Kidney (tissue), 14 donors: ENCODE results near the gene OAF. TPM values are rescaled to one million over a fixed set of nuclear protein-coding genes. Genes with fewer than 3 reads are reported as not detected.

Experiments
- DNase-seq, 5 donors: peaks; one replicate each; pipeline ENCODE4 v3.0.0-alpha.2; 2013 to 2020
- FAIRE-seq: peaks from 2 replicates; lab custom pipeline; 2012; peaks lifted over from hg19 to GRCh38; lab: Jason Lieb, UNC
- H3K27ac ChIP-seq, 2 donors: one replicate each; pipeline ENCODE4 v1.7.0; 2013; ENCODE audit warnings: low read depth in 2 of 2, low read length in 2 of 2, inconsistent platforms in 1 of 2
- H3K27me3 ChIP-seq: one replicate; pipeline ENCODE4 v1.7.1; 2013; ENCODE audit warnings: low read length, inconsistent platforms; ENCODE audit not compliant: control insufficient read depth, insufficient read depth
- H3K36me3 ChIP-seq, 3 donors: one replicate each; pipeline versions ENCODE4 v1.7.0 to v1.7.1; 2013; ENCODE audit warnings: low read length in 3 of 3, control low read depth in 1 of 3, inconsistent platforms in 1 of 3; ENCODE audit not compliant: insufficient read depth in 3 of 3, control insufficient read depth in 2 of 3
- H3K4me1 ChIP-seq, 3 donors: one replicate each; pipeline versions ENCODE4 v1.7.0 to v1.7.1; 2013; ENCODE audit warnings: low read length in 3 of 3, inconsistent platforms in 1 of 3, low read depth in 1 of 3; ENCODE audit not compliant: control insufficient read depth in 2 of 3, insufficient read depth in 2 of 3
- H3K4me3 ChIP-seq, 3 donors: one replicate each; pipeline versions ENCODE4 v1.7.0 to v1.8.1; 2013; ENCODE audit warnings: low read length in 3 of 3, control low read depth in 1 of 3, inconsistent platforms in 1 of 3
- H3K9ac ChIP-seq, 3 donors: one replicate each; pipeline versions ENCODE4 v1.7.0 to v1.7.1; 2013; ENCODE audit warnings: low read length in 3 of 3, control low read depth in 1 of 3, inconsistent platforms in 1 of 3
- H3K9me3 ChIP-seq, 3 donors: one replicate each; pipeline versions ENCODE4 v1.7.0 to v1.7.1; 2013; ENCODE audit warnings: low read length in 3 of 3, control low read depth in 1 of 3, inconsistent platforms in 1 of 3; ENCODE audit not compliant: control insufficient read depth in 2 of 3, insufficient read depth in 1 of 3
- CTCF ChIP-seq: IDR thresholded peaks from 3 replicates; pipeline ENCODE4 v1.5.1; 2012; ENCODE audit warnings: mild to moderate bottlenecking, moderate library complexity, borderline replicate concordance; ENCODE audit not compliant: insufficient read depth; ENCODE audit errors: extremely low read depth
- intact Hi-C: fragments of 100-400 bp; cut with DNase I; formaldehyde crosslinking; loops from one replicate; pipeline ENCODE4 v1.11.1; 2022
- polyA plus RNA-seq: library from polyadenylated mRNA; stranded (reverse); fragments of 350-450 nt; fragmentation: Illumina TruSeq; extraction: RNeasy Lipid Tissue Mini Kit (QIAGEN cat#74804); gene quantifications from one replicate; pipeline ENCODE4 v1.2.3, GENCODE V29; 2014; ENCODE audit warnings: low read depth, low replicate concordance; ENCODE audit not compliant: insufficient read depth
- total RNA-seq: library from RNA; stranded (reverse); fragmentation: NEBNext Ultra II Directional; extraction: Animal tissue kit (Norgen Biotek cat#: 25700); gene quantifications from one replicate; pipeline ENCODE4 v1.2.1, GENCODE V29; 2021
- donor health status: control.
- donor health status: control.
- donor health status: control.
- donor health status: control.
- donor health status: control.
- donor health status: DM: yes; HTN: yes; CAD: no.
- donor health status: Normal renal cell carcinoma (clear cell type).

The OAF gene
- total and polyA plus RNA-seq, 2 donors from 2014 or later = 48.2 to 78.1 TPM

- no peak for FAIRE-seq
- peaks cover 0 to 4% (median 0%) of the 10 kb centered on the region in 3 donors for H3K36me3 ChIP-seq
- H3K9ac ChIP-seq = no peak overlapping the region
- no peaks in the 10 kb centered on the region for H3K27me3 ChIP-seq
- peaks cover 0 to 31% (median 29%) of the 10 kb centered on the region in 3 donors for H3K4me1 ChIP-seq
- DNase-seq = no peak
- intact Hi-C loops = no loop called here
- H3K9me3 ChIP-seq = no peaks in the 10 kb centered on the region
- H3K4me3 ChIP-seq = no peak overlapping the region
- H3K27ac ChIP-seq = no peak overlapping the region
- no peak for TF ChIP-seq CTCF
Observed at GRCh38 chr11:120219938-120220746, 9.3 kb downstream of the OAF start.

- peaks cover 0 to 33% (median 25%) of the 10 kb centered on the region in 3 donors for H3K4me1 ChIP-seq
- H3K36me3 ChIP-seq = peaks cover 0 to 4% (median 0%) of the 10 kb centered on the region in 3 donors
- intact Hi-C loops = no loop called here
- no peaks in the 10 kb centered on the region for H3K27me3 ChIP-seq
- H3K27ac ChIP-seq = no peak overlapping the region
- no peak for FAIRE-seq
- TF ChIP-seq CTCF = no peak
- H3K4me3 ChIP-seq = no peak overlapping the region
- no peak overlapping the region for H3K9ac ChIP-seq
- H3K9me3 ChIP-seq = no peaks in the 10 kb centered on the region
- no peak for DNase-seq
Observed at GRCh38 chr11:120220747-120221037, 9.9 kb downstream of the OAF start.

GRCh38 chr11:120221115-120221752 lies 10.4 kb downstream of the OAF start:
- TF ChIP-seq CTCF = no peak
- Histone ChIP-seq H3K4me1 (peaks cover 0 to 34% (median 25%) of the 10 kb centered on the region in 3 donors), H3K9me3 (no peaks in the 10 kb centered on the region), H3K4me3 (no peak overlapping the region), H3K27me3 (no peaks in the 10 kb centered on the region), H3K9ac (no peak overlapping the region), H3K27ac (peak overlapping the region in 1 of 2 donors; percentile 23), H3K36me3 (peaks cover 0 to 4% (median 0%) of the 10 kb centered on the region in 3 donors)
- DNase-seq (no peak), FAIRE-seq (no peak)
- intact Hi-C loops = no loop called here
